Bone marrow (tissue), 2 donors: Measurements from ENCODE around the gene GRM5.
A peak's percentile ranks its signal among the peaks of the same experiment; 100 is the strongest.

Experiments
- DNase-seq, 2 donors: peaks; one replicate each; lab custom pipeline; 2025; lab: John Stamatoyannopoulos, UW

GRM5 gene

GRCh38 chr11:88619071-88619425, 446.7 kb downstream of the GRM5 start:
- DNase-seq: no peak

DNA sequence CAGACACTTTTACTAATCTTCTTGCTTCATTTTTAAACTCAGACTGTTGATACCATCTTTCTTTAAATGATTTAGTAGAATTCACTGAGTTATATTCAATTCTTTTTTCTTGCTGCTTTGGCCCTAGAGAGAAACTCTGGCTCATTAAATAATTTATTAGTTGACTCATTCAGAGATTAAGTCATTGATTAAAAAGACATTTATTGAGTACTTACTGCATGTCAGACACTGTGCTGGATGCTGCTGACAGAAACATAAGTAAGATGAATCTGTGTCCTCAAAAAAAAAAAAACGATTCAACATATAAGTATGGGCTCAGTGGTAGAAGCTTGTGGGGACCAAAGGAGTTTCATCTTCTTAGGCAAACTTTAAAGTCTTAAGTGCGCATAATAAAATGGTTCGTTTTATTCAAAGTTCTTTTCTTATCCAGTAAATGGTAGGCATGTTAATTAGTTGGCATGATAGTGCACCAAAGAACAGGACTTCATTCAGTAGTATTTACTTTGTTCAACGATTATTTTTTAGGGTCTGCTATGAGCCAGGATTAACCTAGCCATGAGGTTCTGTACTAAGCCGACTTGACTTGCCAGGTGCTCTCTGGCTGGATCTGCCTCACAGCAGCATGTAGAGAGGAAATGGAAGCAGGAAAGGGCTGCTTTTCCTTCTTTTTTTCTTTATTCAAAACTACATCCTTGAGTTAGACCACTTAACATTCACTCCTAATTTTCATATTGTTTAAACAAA, 447.3 kb downstream of the GRM5 start:
- DNase-seq: no peak

DNA sequence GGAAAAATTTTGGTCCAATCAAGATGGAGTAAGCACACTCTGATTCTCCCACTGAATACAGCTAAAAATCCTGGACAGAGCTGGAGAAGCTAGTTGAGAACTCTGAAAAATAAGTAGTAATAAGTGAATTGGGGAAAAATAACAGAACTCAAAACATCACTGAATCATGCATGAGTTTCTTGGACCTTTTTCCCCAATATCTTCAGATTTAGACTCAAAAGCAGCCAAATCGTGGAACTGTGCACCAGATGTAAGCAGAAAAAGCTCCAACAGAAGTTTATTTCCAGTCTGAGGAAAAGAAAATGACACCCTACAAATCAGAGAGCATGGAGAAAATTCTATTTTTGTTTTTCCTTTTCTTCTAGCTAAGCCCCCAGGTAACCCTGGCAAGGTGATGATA, 448.6 kb downstream of the GRM5 start:
- no peak for DNase-seq

- no peak for DNase-seq
These were observed 461.5 kb downstream of the GRM5 start for GRCh38 chr11:88604260-88604659.

DNA sequence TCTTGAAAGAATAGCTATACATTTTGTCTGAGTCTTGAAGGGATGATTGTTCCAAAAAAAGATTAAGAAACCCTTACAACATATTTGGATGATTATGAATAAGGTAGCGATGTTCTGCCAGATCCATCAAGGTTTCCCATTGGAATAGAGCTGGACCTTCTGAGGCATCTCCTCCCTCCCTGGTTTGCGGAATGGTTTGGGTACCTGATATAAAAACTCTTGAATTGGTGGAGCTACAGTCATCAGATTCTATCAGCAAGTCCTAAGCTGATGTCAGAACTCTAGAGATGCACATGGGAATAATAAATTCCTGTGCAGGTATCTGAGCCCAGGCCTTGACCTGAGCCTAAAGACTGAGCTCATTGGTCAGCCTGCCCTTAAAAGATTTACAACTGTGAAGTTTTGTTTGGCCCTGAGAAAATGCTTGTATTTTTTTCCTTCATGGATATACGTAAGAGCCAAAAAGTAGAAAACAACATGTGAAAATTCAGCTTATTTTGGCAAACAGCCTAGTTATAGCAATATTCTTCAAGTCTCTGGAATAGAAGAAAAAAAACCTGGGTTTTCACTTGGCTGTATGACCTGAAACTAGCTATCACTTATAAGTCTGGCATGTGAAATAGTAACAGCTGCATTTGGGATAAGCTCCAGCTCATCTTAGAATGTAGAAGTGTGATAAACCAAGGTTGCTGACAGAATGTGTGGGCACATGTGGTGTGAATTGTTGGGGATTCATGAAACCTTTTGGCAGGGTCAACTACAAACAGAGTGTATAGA, 462.5 kb downstream of the GRM5 start:
- no peak for DNase-seq

DNA sequence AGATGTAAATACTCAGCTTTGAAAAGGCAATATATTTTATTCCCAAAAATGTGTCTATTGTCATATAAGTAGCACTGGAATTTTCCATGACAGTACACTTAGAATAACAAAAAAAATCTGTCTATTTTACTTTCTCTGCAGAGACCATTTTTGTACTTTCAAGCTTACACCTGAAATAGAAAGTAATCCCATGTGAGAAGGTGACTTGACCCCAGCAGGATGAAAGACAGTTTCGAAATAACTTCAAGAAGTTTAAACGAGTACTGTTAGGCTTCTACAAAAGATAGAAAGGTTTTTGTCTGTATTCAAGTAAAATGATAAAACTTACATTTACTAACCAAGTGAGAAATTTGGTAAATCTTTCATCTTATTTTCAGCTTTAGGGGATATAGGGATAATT, 468.4 kb downstream of the GRM5 start:
- no peak for DNase-seq

GRCh38 chr11:88596786-88597185, 469.0 kb downstream of the GRM5 start:
- no peak for DNase-seq

- no peak for DNase-seq
These were observed 471.4 kb downstream of the GRM5 start for GRCh38 chr11:88594274-88594950.

DNA sequence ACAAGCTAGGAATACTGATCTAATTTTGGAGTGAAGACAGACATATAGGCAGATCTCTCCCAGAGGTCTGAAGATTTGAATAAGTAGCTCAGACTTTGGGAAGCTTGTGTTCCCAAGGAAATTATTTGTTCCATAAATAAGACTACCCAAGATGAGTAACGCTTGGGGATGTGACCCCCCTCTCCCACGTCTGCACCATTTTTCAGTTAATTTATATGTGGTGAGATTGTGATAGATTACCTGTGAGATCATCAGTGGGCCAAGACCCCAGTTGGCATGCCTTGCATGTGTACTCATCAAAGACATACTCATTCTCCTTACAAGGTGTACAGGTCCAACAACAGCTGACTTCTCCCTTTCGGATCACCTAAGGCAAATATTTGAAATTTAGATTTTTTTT, 475.4 kb downstream of the GRM5 start:
- no peak for DNase-seq

- no peak for DNase-seq
These were observed 482.5 kb downstream of the GRM5 start for GRCh38 chr11:88583251-88583650.

DNA sequence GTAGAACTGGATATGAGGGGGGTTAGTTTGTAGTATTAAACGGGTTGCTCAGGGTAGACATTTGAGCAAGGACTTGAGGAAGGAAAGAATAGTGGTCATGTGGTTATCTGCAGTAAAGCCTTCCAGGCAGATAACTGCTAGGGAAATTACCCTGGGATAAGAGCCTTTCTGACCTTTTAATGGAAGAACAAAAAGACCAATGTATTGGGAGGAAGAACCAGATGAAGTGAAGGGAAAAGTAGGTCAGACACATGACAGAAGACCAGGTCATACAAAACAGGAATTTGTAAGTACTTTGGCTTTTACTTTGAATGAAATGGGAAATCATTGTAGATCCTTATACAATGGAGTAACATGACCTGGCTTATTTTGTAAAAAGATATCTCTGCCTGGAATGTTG, 486.3 kb downstream of the GRM5 start:
- DNase-seq: no peak

DNA sequence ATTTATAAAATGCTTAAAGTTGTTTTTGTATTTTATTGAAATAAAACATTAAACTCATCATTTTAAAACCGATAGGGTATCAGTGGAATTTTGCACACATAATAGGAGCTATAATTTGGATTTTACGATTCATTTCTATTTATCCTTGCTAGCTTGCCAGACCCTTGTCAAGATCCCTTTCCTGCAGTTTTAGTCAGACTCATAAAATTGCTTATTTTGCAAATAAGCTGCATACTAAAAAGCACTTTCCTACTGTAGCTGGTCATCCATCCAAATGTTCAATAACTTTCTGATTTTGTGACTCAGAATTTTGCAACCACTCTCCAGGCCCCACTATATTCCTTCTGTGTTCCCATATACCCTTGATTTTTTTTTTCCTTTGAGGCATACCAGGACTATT, 489.0 kb downstream of the GRM5 start:
- no peak for DNase-seq

- no peak for DNase-seq
These were observed 489.9 kb downstream of the GRM5 start for GRCh38 chr11:88575916-88576315.

GRCh38 chr11:88569342-88569741, 496.4 kb downstream of the GRM5 start:
- DNase-seq: no peak

- DNase-seq: no peak
These were observed 510.0 kb downstream of the GRM5 start for GRCh38 chr11:88555829-88556202.

DNA sequence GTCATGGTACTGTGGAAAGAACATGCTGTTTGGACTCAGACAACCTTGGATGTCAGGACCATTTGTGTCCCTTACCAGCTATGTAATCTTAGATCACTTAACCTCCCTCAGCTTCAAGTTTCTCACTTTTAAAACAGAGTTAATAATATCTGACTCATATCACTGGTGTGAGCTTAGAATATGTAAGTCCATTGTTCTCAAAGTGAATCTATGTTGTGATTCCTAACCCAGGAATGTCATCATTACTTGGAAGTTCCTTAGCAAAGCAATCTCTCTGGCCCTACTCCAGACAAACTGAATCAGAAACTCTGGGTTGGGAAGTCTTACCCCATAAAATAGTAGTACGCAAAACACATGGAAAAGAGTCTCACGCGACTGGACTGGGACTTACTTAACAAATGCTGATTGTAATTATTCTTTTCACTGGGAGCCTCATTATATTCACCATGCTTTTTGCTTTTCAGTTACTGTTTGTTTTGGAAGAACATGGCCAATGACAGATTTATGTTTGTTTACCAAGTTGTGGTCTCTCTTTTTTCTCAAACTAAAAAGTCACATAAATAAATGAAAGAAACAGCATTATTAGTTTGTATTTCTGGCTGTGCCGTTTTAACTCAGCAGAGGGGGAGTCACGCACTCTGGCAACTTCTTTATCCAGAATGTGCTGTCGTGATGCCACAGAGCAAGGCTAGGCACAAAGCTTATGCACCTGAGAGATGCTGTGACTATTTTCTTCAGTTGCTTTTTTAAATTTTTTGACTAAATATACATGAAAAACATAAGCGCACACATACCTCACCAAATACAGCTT, 510.6 kb downstream of the GRM5 start:
- DNase-seq: no peak

DNA sequence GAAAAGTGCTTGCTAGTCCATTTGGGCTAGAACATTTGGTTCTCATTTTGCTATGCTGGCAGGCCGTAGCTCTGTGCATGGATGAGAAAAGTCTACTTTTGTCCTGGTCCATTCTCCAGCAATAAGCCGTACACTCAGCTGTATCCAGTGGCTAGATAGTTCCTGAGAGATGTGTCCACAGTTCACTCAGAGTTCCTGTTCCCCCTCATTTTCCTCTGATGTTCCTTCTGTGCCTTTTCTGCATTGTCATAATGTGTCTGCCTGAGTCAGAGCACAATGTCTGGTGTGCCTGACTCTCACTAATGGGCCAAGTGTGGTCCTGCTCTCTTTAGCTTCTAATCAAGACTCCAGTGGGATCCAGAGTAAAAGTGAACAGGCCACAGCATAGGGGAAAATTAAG, 512.6 kb downstream of the GRM5 start:
- DNase-seq: no peak

DNA sequence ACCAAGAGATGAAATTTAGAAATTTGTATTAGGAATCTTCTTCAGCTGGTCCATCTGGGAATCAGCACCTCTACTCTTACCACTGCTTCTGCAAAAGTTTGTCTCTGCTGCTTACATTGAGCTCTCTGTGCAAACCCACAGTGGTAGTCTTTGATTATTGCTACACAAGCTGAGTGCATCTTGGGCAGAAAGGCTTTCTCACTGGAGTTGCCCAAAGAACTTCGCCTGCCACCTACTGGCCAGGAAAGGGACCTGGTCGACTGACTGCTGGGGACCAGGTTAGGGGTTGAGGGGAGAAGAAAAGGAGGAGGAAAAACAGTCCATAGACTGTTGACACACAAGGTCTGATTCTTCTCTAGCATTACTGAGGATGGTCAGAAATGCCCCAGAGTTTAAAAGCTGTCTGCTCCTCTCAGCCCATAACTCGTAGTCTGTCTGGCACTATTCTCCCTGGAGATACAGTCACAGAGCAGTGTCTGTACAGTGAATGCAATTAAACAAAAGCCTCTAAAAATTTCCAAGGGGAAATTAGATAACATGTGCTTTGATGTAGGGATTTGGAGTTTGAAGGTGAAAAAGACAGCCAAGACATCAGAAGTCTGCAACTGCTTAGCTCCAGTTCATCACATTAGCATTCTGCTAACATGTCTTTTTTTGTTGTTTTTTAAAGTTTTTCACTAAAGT, 513.3 kb downstream of the GRM5 start:
- DNase-seq: peak in 1 of 2 donors; percentile 10

- no peak for DNase-seq
These were observed 521.0 kb downstream of the GRM5 start for GRCh38 chr11:88544656-88545280.

DNA sequence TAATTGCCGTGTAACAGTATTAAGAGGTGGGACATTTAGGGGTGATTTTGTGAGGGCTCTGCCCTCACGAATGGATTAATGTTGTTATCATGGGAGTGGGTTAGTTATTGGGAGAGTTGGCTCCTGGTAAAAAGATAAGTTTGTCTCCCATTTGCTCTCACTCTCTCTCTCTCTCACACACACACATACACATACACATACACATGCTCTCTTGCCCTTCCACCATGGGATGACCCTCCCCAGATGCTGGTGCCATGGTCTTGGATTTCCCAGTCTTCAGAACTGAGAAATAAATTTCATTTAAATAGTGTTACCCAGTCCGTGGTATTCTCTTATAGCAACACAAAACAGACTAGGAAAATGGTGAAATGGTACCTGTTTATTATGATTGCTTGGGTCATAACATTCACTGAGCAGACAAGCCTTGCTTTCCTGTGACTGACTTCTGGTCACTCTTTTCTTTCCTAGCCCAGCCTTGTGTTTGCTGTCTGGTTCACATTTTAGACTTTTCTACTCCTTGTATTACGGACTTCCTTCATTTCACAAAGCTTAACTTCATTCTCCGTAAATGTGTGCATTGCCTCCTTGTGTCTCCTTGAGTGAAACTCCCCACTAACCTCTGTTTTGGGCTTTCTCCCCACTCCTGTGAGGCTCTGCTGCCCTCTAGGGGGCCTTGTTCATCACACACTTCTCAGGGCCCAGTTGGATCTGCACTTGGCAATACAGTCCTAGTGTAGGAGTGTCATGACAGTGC, 521.7 kb downstream of the GRM5 start:
- peak; percentile 21 to 92 for DNase-seq

GRCh38 chr11:88541006-88541405, 524.8 kb downstream of the GRM5 start:
- DNase-seq: no peak
